PC-9 (cell line): ENCODE results near the gene AFAP1L2.

ENCODE experiments used
- CTCF ChIP-seq: fragments of 200-600 bp; sonication (generic); conservative IDR thresholded peaks from 2 replicates; pipeline ENCODE4 v1.6.1; 2017; ENCODE audit warnings: mixed run types, antibody characterized with exemption, mild to moderate bottlenecking, moderate library complexity
- EZH2 ChIP-seq: fragments of 200-600 bp; sonication (generic); IDR thresholded peaks from 2 replicates; pipeline ENCODE4 v1.8.0; 2017; ENCODE audit warnings: antibody characterized with exemption, low read depth

DNA sequence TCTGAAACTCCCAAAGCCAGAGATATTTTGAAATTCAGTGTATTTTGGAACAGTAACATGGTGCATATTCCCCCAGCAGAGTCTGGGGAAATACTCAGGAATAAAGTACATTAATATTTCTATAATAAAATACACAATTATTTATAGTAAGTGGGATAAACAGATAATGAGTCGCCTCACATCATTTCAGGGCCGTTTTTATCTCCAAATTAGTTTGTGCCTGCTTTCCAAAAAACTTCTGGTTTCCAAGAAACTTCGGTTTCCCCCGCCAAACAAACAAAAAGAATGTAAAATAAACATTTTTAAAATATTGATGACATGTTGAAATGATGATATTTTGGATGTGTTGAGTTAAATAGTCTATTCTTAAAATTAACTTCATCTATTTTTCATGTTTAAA, 48.2 kb downstream of the AFAP1L2 start:
- TF ChIP-seq CTCF = no peak
- TF ChIP-seq EZH2 = no peak
